Daoy (cell line): ENCODE measurements around the gene PDS5B. TPM values are rescaled to one million over a fixed set of nuclear protein-coding genes. Genes with fewer than 3 reads are reported as not detected.
A peak's percentile ranks its signal among the peaks of the same experiment; 100 is the strongest.
"Not testable (repeated sequence)": the region's sequence is repeated elsewhere in the genome, so short reads cannot be mapped to it uniquely, and the experiment has no call there.

Experiments
- DNase-seq: peaks from one replicate; pipeline ENCODE4 v3.0.0-alpha.2; 2015; ENCODE audit warnings: low read depth
- total RNA-seq: library from RNA; depleted of rRNA; stranded (reverse); fragments of >200 nt; shearing (Covaris generic); gene quantifications from 2 replicates; pipeline ENCODE4 v1.2.3, GENCODE V29; 2014; rRNA removed

Gene PDS5B
- total RNA-seq, 1 experiment from 2014 or later: 11.0 TPM

- DNase-seq: no peak
Observed at GRCh38 chr13:32802159-32802558, 215.9 kb downstream of the PDS5B start.

GRCh38 chr13:32804673-32805230 lies 218.5 kb downstream of the PDS5B start:
- DNase-seq: peak; percentile 31

GRCh38 chr13:32811297-32811800 lies 225.1 kb downstream of the PDS5B start:
- DNase-seq: peak; percentile 51

- DNase-seq: no peak
Observed at GRCh38 chr13:32821149-32821688, 235.0 kb downstream of the PDS5B start.

GRCh38 chr13:32822771-32823170 lies 236.5 kb downstream of the PDS5B start:
- DNase-seq: no peak

GRCh38 chr13:32823597-32823996 lies 237.3 kb downstream of the PDS5B start:
- DNase-seq: no peak

- peak; percentile 28 for DNase-seq
Observed at GRCh38 chr13:32824061-32824460, 237.8 kb downstream of the PDS5B start.

GRCh38 chr13:32824675-32825074 lies 238.4 kb downstream of the PDS5B start:
- DNase-seq: peak; percentile 91

- DNase-seq: no peak
Observed at GRCh38 chr13:32825481-32825880, 239.2 kb downstream of the PDS5B start.

- not testable (repeated sequence) for DNase-seq
Observed at GRCh38 chr13:32826372-32826771, 240.1 kb downstream of the PDS5B start.

Other genes with a start within 250 kb of the PDS5B start
- gene N4BP2L1, start 158.3 kb upstream of the PDS5B start, total RNA-seq: 0.34 TPM in 1 of 2 replicates, not detected in the other
- 35.6 and 45.9 TPM in 2 replicates for gene N4BP2L2, start 47.7 kb upstream of the PDS5B start, total RNA-seq